ENCODE data around the gene CMC1. TPM values are rescaled to one million over a fixed set of nuclear protein-coding genes. Genes with fewer than 3 reads are reported as not detected.
"Not testable (repeated sequence)": the region's sequence is repeated elsewhere in the genome, so short reads cannot be mapped to it uniquely, and the experiment has no call there.

Gene CMC1
- polyA plus RNA-seq, 6 donors from 2014 or later: 24.1 to 34.0 (median 27.1) TPM

GRCh38 chr3:28253040-28253715, 11.8 kb downstream of the CMC1 start:
- Mint-ChIP-seq H3K4me1 (peaks cover 17 to 45% (median 42%) of the 10 kb centered on the region in 3 donors), H3K9me3 (no peaks in the 10 kb centered on the region), H3K4me3 (no peak overlapping the region), H3K36me3 (no peaks in the 10 kb centered on the region), H3K27me3 (no peaks in the 10 kb centered on the region), H3K27ac (peak overlapping the region in 2 of 6 donors; percentile 1 to 86)
- DNase-seq (no peak), ATAC-seq (ENCODE audit: low read depth in 2 of 2) (no peak)

- H3K36me3 Mint-ChIP-seq: peaks cover 0 to 19% of the 10 kb centered on the region in 2 donors
- no peak for DNase-seq
- peaks cover 4 to 6% (median 4%) of the 10 kb centered on the region in 3 donors for H3K4me1 Mint-ChIP-seq
- ATAC-seq (ENCODE audit: low read depth in 2 of 2): no peak
- H3K9me3 Mint-ChIP-seq: no peaks in the 10 kb centered on the region
- no peaks in the 10 kb centered on the region for H3K27me3 Mint-ChIP-seq
- H3K4me3 Mint-ChIP-seq: no peak overlapping the region
- peak overlapping the region in 1 of 6 donors; percentile 36 for H3K27ac Mint-ChIP-seq
These were observed 20.6 kb downstream of the CMC1 start for GRCh38 chr3:28262001-28262400.

GRCh38 chr3:28265641-28266040, 24.2 kb downstream of the CMC1 start:
- no peak overlapping the region for H3K4me3 Mint-ChIP-seq
- ATAC-seq (ENCODE audit: low read depth in 2 of 2): no peak
- H3K9me3 Mint-ChIP-seq: peaks cover 0 to 8% (median 3%) of the 10 kb centered on the region in 7 donors
- no peak for DNase-seq
- H3K27ac Mint-ChIP-seq: no peak overlapping the region
- H3K27me3 Mint-ChIP-seq: no peaks in the 10 kb centered on the region
- peaks cover 0 to 14% of the 10 kb centered on the region in 2 donors for H3K36me3 Mint-ChIP-seq
- H3K4me1 Mint-ChIP-seq: peaks cover 0 to 2% (median 0%) of the 10 kb centered on the region in 3 donors

GRCh38 chr3:28267984-28268849, 26.8 kb downstream of the CMC1 start:
- H3K27me3 Mint-ChIP-seq: no peaks in the 10 kb centered on the region
- peaks cover 2 to 26% (median 12%) of the 10 kb centered on the region in 7 donors for H3K9me3 Mint-ChIP-seq
- peaks cover 10 to 13% (median 12%) of the 10 kb centered on the region in 3 donors for H3K4me1 Mint-ChIP-seq
- H3K27ac Mint-ChIP-seq: peak overlapping the region in 1 of 6 donors; percentile 76
- no peak for ATAC-seq (ENCODE audit: low read depth in 2 of 2)
- DNase-seq: no peak
- no peak overlapping the region for H3K4me3 Mint-ChIP-seq
- H3K36me3 Mint-ChIP-seq: peaks cover 18 to 31% of the 10 kb centered on the region in 2 donors

GRCh38 chr3:28268989-28269388, 27.6 kb downstream of the CMC1 start:
- no peaks in the 10 kb centered on the region for H3K27me3 Mint-ChIP-seq
- H3K27ac Mint-ChIP-seq: no peak overlapping the region
- peaks cover 4 to 34% (median 19%) of the 10 kb centered on the region in 7 donors for H3K9me3 Mint-ChIP-seq
- no peak overlapping the region for H3K4me3 Mint-ChIP-seq
- no peak for DNase-seq
- H3K4me1 Mint-ChIP-seq: peaks cover 10 to 13% (median 12%) of the 10 kb centered on the region in 3 donors
- ATAC-seq (ENCODE audit: low read depth in 2 of 2): no peak
- peaks cover 26 to 32% of the 10 kb centered on the region in 2 donors for H3K36me3 Mint-ChIP-seq

- not testable (repeated sequence) for H3K27ac Mint-ChIP-seq; H3K27me3 Mint-ChIP-seq; ATAC-seq (ENCODE audit: low read depth in 2 of 2); H3K4me3 Mint-ChIP-seq; DNase-seq
- Mint-ChIP-seq H3K4me1 (peaks cover 12 to 14% (median 13%) of the 10 kb centered on the region in 3 donors), H3K36me3 (peaks cover 25 to 35% of the 10 kb centered on the region in 2 donors), H3K9me3 (peaks cover 4 to 41% (median 25%) of the 10 kb centered on the region in 7 donors)
These were observed 28.5 kb downstream of the CMC1 start for GRCh38 chr3:28269884-28270283.

GRCh38 chr3:28273837-28274236, 32.4 kb downstream of the CMC1 start:
- Mint-ChIP-seq H3K4me3 (no peak overlapping the region), H3K27ac (no peak overlapping the region), H3K4me1 (peaks cover 12 to 22% (median 13%) of the 10 kb centered on the region in 3 donors), H3K9me3 (peaks cover 4 to 42% (median 26%) of the 10 kb centered on the region in 7 donors), H3K27me3 (no peaks in the 10 kb centered on the region), H3K36me3 (peaks cover 29 to 37% of the 10 kb centered on the region in 2 donors)
- no peak for ATAC-seq (ENCODE audit: low read depth in 2 of 2)
- no peak for DNase-seq

- H3K27ac Mint-ChIP-seq: no peak overlapping the region
- ATAC-seq (ENCODE audit: low read depth in 2 of 2): no peak
- no peak overlapping the region for H3K4me3 Mint-ChIP-seq
- peaks cover 5 to 12% of the 10 kb centered on the region in 2 donors for H3K36me3 Mint-ChIP-seq
- no peaks in the 10 kb centered on the region for H3K27me3 Mint-ChIP-seq
- peaks cover 0 to 14% (median 0%) of the 10 kb centered on the region in 3 donors for H3K4me1 Mint-ChIP-seq
- peaks cover 0 to 12% (median 8%) of the 10 kb centered on the region in 7 donors for H3K9me3 Mint-ChIP-seq
- DNase-seq: no peak
These were observed 37.5 kb downstream of the CMC1 start for GRCh38 chr3:28278918-28279317.

- H3K27ac Mint-ChIP-seq: no peak overlapping the region
- H3K36me3 Mint-ChIP-seq: peaks cover 4 to 5% of the 10 kb centered on the region in 2 donors
- H3K27me3 Mint-ChIP-seq: no peaks in the 10 kb centered on the region
- no peak overlapping the region for H3K4me3 Mint-ChIP-seq
- peaks cover 0 to 3% (median 2%) of the 10 kb centered on the region in 7 donors for H3K9me3 Mint-ChIP-seq
- ATAC-seq (ENCODE audit: low read depth in 2 of 2) (no peak), DNase-seq (no peak)
- peaks cover 0 to 11% (median 0%) of the 10 kb centered on the region in 3 donors for H3K4me1 Mint-ChIP-seq
These were observed 38.4 kb downstream of the CMC1 start for GRCh38 chr3:28279770-28280169.

GRCh38 chr3:28280781-28281180, 39.4 kb downstream of the CMC1 start:
- peaks cover 0 to 5% of the 10 kb centered on the region in 2 donors for H3K36me3 Mint-ChIP-seq
- ATAC-seq (ENCODE audit: low read depth in 2 of 2): no peak

GRCh38 chr3:28286595-28286994, 45.2 kb downstream of the CMC1 start:
- no peak overlapping the region for H3K4me3 Mint-ChIP-seq

More at GRCh38 chr3:28280781-28281180, 39.4 kb downstream of the CMC1 start:
- Mint-ChIP-seq H3K27me3 (no peaks in the 10 kb centered on the region), H3K4me3 (no peak overlapping the region), H3K4me1 (peaks cover 0 to 14% (median 6%) of the 10 kb centered on the region in 3 donors), H3K27ac (no peak overlapping the region), H3K9me3 (no peaks in the 10 kb centered on the region)
- no peak for DNase-seq

GRCh38 chr3:28287046-28287445, 45.6 kb downstream of the CMC1 start:
- no peak for ATAC-seq (ENCODE audit: low read depth in 2 of 2)
- no peak overlapping the region for H3K4me3 Mint-ChIP-seq

More at GRCh38 chr3:28286595-28286994, 45.2 kb downstream of the CMC1 start:
- ATAC-seq (ENCODE audit: low read depth in 2 of 2) (peak; percentile 59 to 72), DNase-seq (peak; percentile 10)
- Mint-ChIP-seq H3K27ac (no peak overlapping the region), H3K9me3 (peaks cover 0 to 4% (median 0%) of the 10 kb centered on the region in 7 donors), H3K36me3 (peaks cover 0 to 10% of the 10 kb centered on the region in 2 donors), H3K4me1 (peaks cover 0 to 8% (median 4%) of the 10 kb centered on the region in 3 donors), H3K27me3 (no peaks in the 10 kb centered on the region)

GRCh38 chr3:28290863-28291300, 49.5 kb downstream of the CMC1 start:
- peaks cover 0 to 4% (median 0%) of the 10 kb centered on the region in 7 donors for H3K9me3 Mint-ChIP-seq
- peaks cover 0 to 10% of the 10 kb centered on the region in 2 donors for H3K36me3 Mint-ChIP-seq
- no peaks in the 10 kb centered on the region for H3K27me3 Mint-ChIP-seq
- peak overlapping the region in 1 of 6 donors; percentile 25 for H3K27ac Mint-ChIP-seq
- no peak for DNase-seq
- H3K4me1 Mint-ChIP-seq: peaks cover 0 to 12% (median 0%) of the 10 kb centered on the region in 3 donors
- ATAC-seq (ENCODE audit: low read depth in 2 of 2): no peak
- H3K4me3 Mint-ChIP-seq: no peak overlapping the region

More at GRCh38 chr3:28287046-28287445, 45.6 kb downstream of the CMC1 start:
- DNase-seq: no peak
- Mint-ChIP-seq H3K4me1 (peaks cover 0 to 11% (median 4%) of the 10 kb centered on the region in 3 donors), H3K9me3 (peaks cover 0 to 4% (median 0%) of the 10 kb centered on the region in 7 donors), H3K27me3 (no peaks in the 10 kb centered on the region), H3K36me3 (peaks cover 0 to 10% of the 10 kb centered on the region in 2 donors), H3K27ac (peak overlapping the region in 1 of 6 donors; percentile 12)

All from naive B cell (primary cell).